ENCODE data around the gene TCF4.

Gene TCF4

GRCh38 chr18:55289048-55289447 lies 298.9 kb downstream of the TCF4 start:
- Histone ChIP-seq H3K36me3 (ENCODE audit: control insufficient read depth, insufficient read depth, low read length) (no peaks in the 10 kb centered on the region), H3K4me1 (ENCODE audit: control insufficient read depth, insufficient read depth, low read length) (no peaks in the 10 kb centered on the region), H3K4me3 (ENCODE audit: low read length) (no peak overlapping the region), H3K9ac (ENCODE audit: low read length) (no peak overlapping the region), H3K9me3 (ENCODE audit: control insufficient read depth, low read length) (no peaks in the 10 kb centered on the region), H3K27me3 (ENCODE audit: control insufficient read depth, insufficient read depth, low read length) (no peaks in the 10 kb centered on the region)

DNA sequence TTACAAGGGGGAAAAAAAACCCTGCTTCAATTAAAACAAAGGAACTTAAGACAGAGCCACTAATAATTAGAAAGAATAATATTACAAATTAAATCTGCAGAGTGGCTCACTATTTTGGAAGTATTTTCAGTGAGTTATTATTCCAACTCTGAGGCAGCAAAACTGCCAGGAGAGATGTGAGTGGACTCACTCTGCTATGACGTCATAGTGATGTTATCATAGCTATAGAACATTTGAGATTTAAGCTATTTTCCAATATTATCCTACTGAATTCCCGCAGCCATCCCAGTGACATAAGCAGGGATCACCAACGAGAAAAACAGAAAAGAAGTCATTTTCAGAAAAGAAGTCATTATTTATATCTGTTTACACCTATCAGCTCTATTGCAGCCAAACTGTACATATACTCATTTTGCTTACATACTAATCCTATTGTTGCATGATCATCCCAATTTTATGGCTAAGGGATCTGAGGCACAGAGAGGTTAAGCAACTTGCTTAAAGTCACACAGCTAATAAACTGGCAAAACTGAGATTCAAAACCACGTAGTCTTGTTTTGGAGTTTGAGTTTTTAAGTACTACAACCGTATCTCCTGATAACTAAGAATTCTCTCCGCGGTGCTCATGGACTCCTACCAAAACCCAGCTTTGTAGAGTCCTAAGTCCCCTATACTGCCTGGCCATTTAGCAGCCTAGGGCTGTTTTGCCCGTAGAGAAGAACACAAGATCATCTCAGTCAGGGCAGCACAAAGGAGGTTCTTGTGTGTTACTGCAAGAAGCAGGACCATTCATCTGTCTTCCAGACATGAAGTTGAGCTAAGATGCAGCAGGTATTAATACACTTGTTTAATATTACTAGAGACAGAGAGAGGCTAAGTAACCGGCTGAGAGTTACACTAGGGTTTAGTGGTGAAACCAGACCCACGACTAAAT lies 299.8 kb downstream of the TCF4 start:
- no peak overlapping the region for H3K9ac ChIP-seq (ENCODE audit: low read length)
- no peak overlapping the region for H3K4me3 ChIP-seq (ENCODE audit: low read length)
- no peaks in the 10 kb centered on the region for H3K9me3 ChIP-seq (ENCODE audit: control insufficient read depth, low read length)
- H3K4me1 ChIP-seq (ENCODE audit: control insufficient read depth, insufficient read depth, low read length) = no peaks in the 10 kb centered on the region
- H3K36me3 ChIP-seq (ENCODE audit: control insufficient read depth, insufficient read depth, low read length) = no peaks in the 10 kb centered on the region
- H3K27me3 ChIP-seq (ENCODE audit: control insufficient read depth, insufficient read depth, low read length) = no peaks in the 10 kb centered on the region

DNA sequence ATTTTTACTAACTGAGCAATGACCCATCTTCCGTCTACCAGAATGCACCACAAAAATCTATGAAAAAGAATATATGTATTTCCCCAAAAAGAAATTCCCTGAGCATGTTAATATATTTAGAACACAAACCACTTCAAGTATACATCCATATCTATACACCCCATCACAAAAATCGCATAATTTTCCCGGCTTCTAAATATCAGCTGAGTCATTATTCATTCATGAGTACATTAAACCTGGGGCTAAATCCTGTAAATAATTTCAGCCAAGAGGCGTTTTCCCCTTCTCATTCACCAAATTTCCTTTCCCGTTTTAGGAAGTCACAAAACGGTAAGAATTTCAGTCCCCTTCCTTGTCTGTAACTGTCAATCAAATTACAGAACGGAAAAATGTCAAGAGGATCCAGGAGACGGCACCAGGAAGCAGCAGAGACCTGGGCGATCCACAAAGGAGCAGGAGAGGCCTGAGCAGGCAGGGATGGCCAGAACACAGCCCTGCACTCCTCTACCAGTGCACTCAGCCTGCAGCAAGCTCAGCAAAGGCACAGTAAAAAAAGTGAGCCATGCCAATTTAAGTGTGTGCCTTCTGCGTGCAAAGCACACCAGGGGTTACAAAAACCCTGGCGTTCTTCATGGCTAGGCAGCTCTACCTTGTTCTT lies 300.7 kb downstream of the TCF4 start:
- Histone ChIP-seq H3K9me3 (ENCODE audit: control insufficient read depth, low read length) (no peaks in the 10 kb centered on the region), H3K9ac (ENCODE audit: low read length) (no peak overlapping the region), H3K36me3 (ENCODE audit: control insufficient read depth, insufficient read depth, low read length) (no peaks in the 10 kb centered on the region), H3K4me1 (ENCODE audit: control insufficient read depth, insufficient read depth, low read length) (no peaks in the 10 kb centered on the region), H3K4me3 (ENCODE audit: low read length) (no peak overlapping the region), H3K27me3 (ENCODE audit: control insufficient read depth, insufficient read depth, low read length) (no peaks in the 10 kb centered on the region)

GRCh38 chr18:55286257-55286825 lies 301.7 kb downstream of the TCF4 start:
- Histone ChIP-seq H3K9ac (ENCODE audit: low read length) (no peak overlapping the region), H3K4me1 (ENCODE audit: control insufficient read depth, insufficient read depth, low read length) (no peaks in the 10 kb centered on the region), H3K9me3 (ENCODE audit: control insufficient read depth, low read length) (no peaks in the 10 kb centered on the region), H3K27me3 (ENCODE audit: control insufficient read depth, insufficient read depth, low read length) (no peaks in the 10 kb centered on the region), H3K36me3 (ENCODE audit: control insufficient read depth, insufficient read depth, low read length) (no peaks in the 10 kb centered on the region), H3K4me3 (ENCODE audit: low read length) (no peak overlapping the region)

DNA sequence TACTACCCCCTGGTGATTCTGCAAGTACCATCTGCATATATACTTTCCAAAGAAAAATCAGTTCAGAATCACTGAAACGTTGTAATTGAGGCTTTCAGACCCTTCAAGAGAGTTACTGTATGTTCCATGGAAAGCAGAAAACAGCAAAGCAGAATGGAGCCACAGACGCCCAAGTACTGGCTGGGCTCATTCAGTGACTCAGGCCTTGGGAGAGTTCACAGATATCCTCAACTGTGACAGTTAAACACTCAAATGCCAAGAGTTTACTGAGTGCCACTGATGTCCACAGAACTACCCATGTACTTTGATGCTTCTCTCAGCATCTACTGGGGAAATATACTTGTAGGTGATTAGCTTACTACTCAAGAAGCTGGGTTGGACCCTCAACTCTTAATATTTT lies 303.4 kb downstream of the TCF4 start:
- Histone ChIP-seq H3K4me1 (ENCODE audit: control insufficient read depth, insufficient read depth, low read length) (no peaks in the 10 kb centered on the region), H3K9me3 (ENCODE audit: control insufficient read depth, low read length) (no peaks in the 10 kb centered on the region), H3K36me3 (ENCODE audit: control insufficient read depth, insufficient read depth, low read length) (no peaks in the 10 kb centered on the region), H3K27me3 (ENCODE audit: control insufficient read depth, insufficient read depth, low read length) (no peaks in the 10 kb centered on the region), H3K4me3 (ENCODE audit: low read length) (no peak overlapping the region), H3K9ac (ENCODE audit: low read length) (no peak overlapping the region)

DNA sequence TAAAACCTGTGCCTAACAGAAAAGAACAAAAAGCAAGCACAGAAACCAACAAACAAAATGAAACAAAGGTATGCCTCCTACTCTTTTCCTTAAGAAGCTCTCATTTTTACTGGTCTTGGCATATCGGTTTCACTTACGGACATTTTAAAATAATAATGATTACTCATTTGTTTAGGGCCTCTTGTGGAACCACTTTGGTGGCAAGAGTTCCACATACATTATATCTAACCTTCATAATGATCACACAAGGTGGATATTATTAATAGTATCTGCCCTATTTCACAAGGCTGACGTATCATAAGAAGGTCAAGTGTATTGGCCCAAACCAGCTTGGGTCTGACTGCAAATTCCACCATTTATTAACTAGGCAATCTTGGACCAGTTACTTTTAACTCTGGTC lies 304.7 kb downstream of the TCF4 start:
- Histone ChIP-seq H3K4me1 (ENCODE audit: control insufficient read depth, insufficient read depth, low read length) (no peaks in the 10 kb centered on the region), H3K9me3 (ENCODE audit: control insufficient read depth, low read length) (no peaks in the 10 kb centered on the region), H3K9ac (ENCODE audit: low read length) (no peak overlapping the region), H3K27me3 (ENCODE audit: control insufficient read depth, insufficient read depth, low read length) (no peaks in the 10 kb centered on the region), H3K4me3 (ENCODE audit: low read length) (no peak overlapping the region), H3K36me3 (ENCODE audit: control insufficient read depth, insufficient read depth, low read length) (no peaks in the 10 kb centered on the region)

DNA sequence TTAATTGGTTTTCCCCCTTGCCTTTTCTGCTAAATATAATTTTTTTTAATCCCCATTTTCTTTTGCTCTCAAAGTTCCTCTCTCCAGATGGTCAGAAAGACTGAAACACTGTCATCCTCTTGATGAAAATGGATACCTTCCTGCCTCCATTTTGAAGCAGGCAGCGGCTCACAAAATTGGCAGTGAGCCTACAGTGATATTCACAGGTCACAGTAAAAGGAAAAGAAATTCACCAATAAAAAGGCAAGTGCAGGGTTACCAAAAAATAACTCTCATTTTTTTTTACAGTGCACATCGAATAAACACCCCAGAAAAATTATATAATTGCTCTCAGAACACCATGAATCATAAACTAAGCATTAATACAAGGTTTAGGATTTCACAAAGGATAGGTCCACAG lies 307.5 kb downstream of the TCF4 start:
- Histone ChIP-seq H3K4me3 (ENCODE audit: low read length) (no peak overlapping the region), H3K9me3 (ENCODE audit: control insufficient read depth, low read length) (no peaks in the 10 kb centered on the region), H3K27me3 (ENCODE audit: control insufficient read depth, insufficient read depth, low read length) (no peaks in the 10 kb centered on the region), H3K36me3 (ENCODE audit: control insufficient read depth, insufficient read depth, low read length) (no peaks in the 10 kb centered on the region), H3K4me1 (ENCODE audit: control insufficient read depth, insufficient read depth, low read length) (no peaks in the 10 kb centered on the region), H3K9ac (ENCODE audit: low read length) (no peak overlapping the region)

GRCh38 chr18:55275039-55275901 lies 312.7 kb downstream of the TCF4 start:
- Histone ChIP-seq H3K4me3 (ENCODE audit: low read length) (no peak overlapping the region), H3K9ac (ENCODE audit: low read length) (no peak overlapping the region)

DNA sequence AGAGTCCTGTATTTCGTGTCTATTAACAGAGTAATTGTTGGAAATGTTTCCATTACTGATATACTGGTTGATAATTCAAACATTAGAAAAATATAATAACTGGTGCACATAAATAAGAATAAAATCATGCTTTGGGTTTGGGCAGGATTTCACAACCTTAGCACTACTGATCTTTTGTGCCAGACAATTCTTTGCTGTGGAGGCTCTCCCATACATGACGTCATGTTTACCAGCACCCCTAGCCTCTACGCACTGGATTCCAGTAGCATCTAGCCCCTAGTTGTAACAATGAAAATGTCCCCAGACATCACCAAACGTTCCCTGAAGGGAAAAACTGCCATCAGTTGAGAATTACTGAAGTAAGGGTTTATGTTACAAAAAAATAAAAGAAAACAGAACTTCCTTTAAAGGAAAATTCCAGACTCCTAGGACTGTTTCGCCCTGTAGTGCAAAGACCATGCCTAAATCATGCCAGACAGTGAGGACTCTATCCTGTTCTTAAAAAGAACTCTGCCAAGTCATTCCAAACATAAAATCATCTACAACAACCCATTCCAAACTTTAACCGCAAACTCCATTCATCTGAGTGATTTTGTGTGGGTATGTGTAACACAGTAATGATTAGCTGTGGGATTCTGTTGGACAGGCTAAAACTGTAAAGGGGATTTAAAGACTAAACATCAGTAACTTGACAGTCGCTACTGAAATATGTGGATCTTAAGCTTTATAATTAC lies 315.3 kb downstream of the TCF4 start:
- no peaks in the 10 kb centered on the region for H3K4me1 ChIP-seq (ENCODE audit: control insufficient read depth, insufficient read depth, low read length)
- no peak overlapping the region for H3K4me3 ChIP-seq (ENCODE audit: low read length)
- H3K9me3 ChIP-seq (ENCODE audit: control insufficient read depth, low read length) = no peaks in the 10 kb centered on the region
- no peak overlapping the region for H3K9ac ChIP-seq (ENCODE audit: low read length)
- no peaks in the 10 kb centered on the region for H3K36me3 ChIP-seq (ENCODE audit: control insufficient read depth, insufficient read depth, low read length)
- H3K27me3 ChIP-seq (ENCODE audit: control insufficient read depth, insufficient read depth, low read length) = no peaks in the 10 kb centered on the region

More at GRCh38 chr18:55275039-55275901, 312.7 kb downstream of the TCF4 start:
- H3K27me3 ChIP-seq (ENCODE audit: control insufficient read depth, insufficient read depth, low read length) = no peaks in the 10 kb centered on the region
- no peaks in the 10 kb centered on the region for H3K36me3 ChIP-seq (ENCODE audit: control insufficient read depth, insufficient read depth, low read length)
- no peaks in the 10 kb centered on the region for H3K4me1 ChIP-seq (ENCODE audit: control insufficient read depth, insufficient read depth, low read length)
- H3K9me3 ChIP-seq (ENCODE audit: control insufficient read depth, low read length) = no peaks in the 10 kb centered on the region

DNA sequence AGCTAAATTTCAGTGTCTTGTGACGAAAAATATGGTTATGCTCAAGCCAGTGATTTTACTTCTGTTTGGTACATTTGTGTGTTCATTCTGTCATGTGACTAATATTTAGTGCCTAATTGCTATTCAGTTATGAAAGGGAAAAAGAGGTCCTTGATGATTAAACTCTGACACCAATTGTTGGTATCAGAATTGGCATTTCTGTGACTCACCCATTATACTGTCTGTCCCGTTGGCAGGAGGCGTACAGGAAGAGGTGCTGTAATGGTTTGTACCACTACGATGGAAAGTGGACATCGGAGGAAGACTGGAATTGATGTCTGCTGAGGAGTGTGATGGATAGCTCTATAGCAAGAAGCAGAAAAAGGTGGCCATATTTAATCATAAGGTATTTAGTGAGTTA lies 318.4 kb downstream of the TCF4 start:
- Histone ChIP-seq H3K27me3 (ENCODE audit: control insufficient read depth, insufficient read depth, low read length) (peaks cover 13% of the 10 kb centered on the region), H3K4me1 (ENCODE audit: control insufficient read depth, insufficient read depth, low read length) (peaks cover 19% of the 10 kb centered on the region), H3K9ac (ENCODE audit: low read length) (no peak overlapping the region), H3K9me3 (ENCODE audit: control insufficient read depth, low read length) (no peaks in the 10 kb centered on the region), H3K36me3 (ENCODE audit: control insufficient read depth, insufficient read depth, low read length) (no peaks in the 10 kb centered on the region), H3K4me3 (ENCODE audit: low read length) (no peak overlapping the region)

- no peak overlapping the region for H3K4me3 ChIP-seq (ENCODE audit: low read length)
- H3K4me1 ChIP-seq (ENCODE audit: control insufficient read depth, insufficient read depth, low read length) = peaks cover 19% of the 10 kb centered on the region
- H3K9me3 ChIP-seq (ENCODE audit: control insufficient read depth, low read length) = no peaks in the 10 kb centered on the region
- peaks cover 13% of the 10 kb centered on the region for H3K27me3 ChIP-seq (ENCODE audit: control insufficient read depth, insufficient read depth, low read length)
- no peaks in the 10 kb centered on the region for H3K36me3 ChIP-seq (ENCODE audit: control insufficient read depth, insufficient read depth, low read length)
- H3K9ac ChIP-seq (ENCODE audit: low read length) = no peak overlapping the region
These were observed 319.2 kb downstream of the TCF4 start for GRCh38 chr18:55268628-55269275.

All from mucosa of stomach (tissue), 1 donor.